DOHH2 (cell line): ENCODE results near the gene RNASE1.

Source experiments
- H3F3A ChIP-seq: fragments of 200-600 bp; sonication (generic), shearing (Covaris generic); 2 replicates; pipeline ENCODE4 v1.6.0; 2016; ENCODE audit warnings: antibody characterized with exemption, mild to moderate bottlenecking; ENCODE audit not compliant: control insufficient read depth, insufficient read depth
- H3K27ac ChIP-seq: fragments of 200-600 bp; sonication (generic); 2 replicates; pipeline ENCODE4 v1.5.1; 2014; ENCODE audit warnings: low read depth, mild to moderate bottlenecking, low read length, moderate library complexity
- H3K27me3 ChIP-seq: fragments of 200-600 bp; sonication (generic); 2 replicates; pipeline ENCODE4 v1.6.1; 2014; ENCODE audit warnings: mild to moderate bottlenecking, low read length, mixed read lengths; ENCODE audit not compliant: control insufficient read depth
- H3K36me3 ChIP-seq: fragments of 200-600 bp; sonication (generic); 2 replicates; pipeline ENCODE4 v1.6.1; 2014; ENCODE audit warnings: mild to moderate bottlenecking, low read length, moderate library complexity, mixed read lengths; ENCODE audit not compliant: control insufficient read depth
- H3K4me1 ChIP-seq: fragments of 200-600 bp; sonication (generic); 2 replicates; pipeline ENCODE4 v1.6.1; 2014; ENCODE audit warnings: mild to moderate bottlenecking, low read length, mixed read lengths; ENCODE audit not compliant: control insufficient read depth
- H3K4me2 ChIP-seq: fragments of 200-600 bp; sonication (generic); 2 replicates; pipeline ENCODE4 v1.6.0; 2014; ENCODE audit warnings: mild to moderate bottlenecking, low read length, moderate library complexity
- H3K4me3 ChIP-seq: fragments of 200-600 bp; sonication (generic); 2 replicates; pipeline ENCODE4 v1.5.1; 2014; ENCODE audit warnings: mild to moderate bottlenecking, low read length, mixed read lengths
- H3K79me2 ChIP-seq: fragments of 200-600 bp; sonication (generic); 2 replicates; pipeline ENCODE4 v1.6.1; 2014; ENCODE audit warnings: mild to moderate bottlenecking, low read length, mixed read lengths; ENCODE audit not compliant: control insufficient read depth
- H3K9me2 ChIP-seq: fragments of 200-600 bp; sonication (generic); replicated peaks from 2 replicates; pipeline ENCODE4 v1.6.1; 2014; ENCODE audit warnings: mild to moderate bottlenecking, low read length, mixed read lengths; ENCODE audit not compliant: control insufficient read depth
- H3K9me3 ChIP-seq: fragments of 200-600 bp; sonication (generic); 2 replicates; pipeline ENCODE4 v1.6.1; 2014; ENCODE audit warnings: antibody characterized with exemption, low read length, mixed read lengths; ENCODE audit not compliant: control insufficient read depth, insufficient read depth
- H4K20me1 ChIP-seq: fragments of 200-600 bp; sonication (generic); 2 replicates; pipeline ENCODE4 v1.6.0; 2014; ENCODE audit warnings: low read depth, mild to moderate bottlenecking, antibody characterized with exemption, low read length, moderate library complexity; ENCODE audit not compliant: control insufficient read depth, insufficient read depth
- EZH2phosphoT487 ChIP-seq: fragments of 200-600 bp; sonication (generic); IDR thresholded peaks from 2 replicates; pipeline ENCODE4 v1.6.1; 2017; ENCODE audit warnings: borderline replicate concordance, mild to moderate bottlenecking, antibody characterized with exemption, low read length, moderate library complexity, mixed read lengths
- TF ChIP-seq, protein P1 (sequence below): fragments of 200-600 bp; sonication (generic); IDR thresholded peaks from one replicate; pipeline ENCODE4 v1.5.1; 2014; ENCODE audit warnings: antibody characterized with exemption, mild to moderate bottlenecking, low read depth, low read length; ENCODE audit not compliant: poor library complexity, severe bottlenecking

The RNASE1 gene

DNA sequence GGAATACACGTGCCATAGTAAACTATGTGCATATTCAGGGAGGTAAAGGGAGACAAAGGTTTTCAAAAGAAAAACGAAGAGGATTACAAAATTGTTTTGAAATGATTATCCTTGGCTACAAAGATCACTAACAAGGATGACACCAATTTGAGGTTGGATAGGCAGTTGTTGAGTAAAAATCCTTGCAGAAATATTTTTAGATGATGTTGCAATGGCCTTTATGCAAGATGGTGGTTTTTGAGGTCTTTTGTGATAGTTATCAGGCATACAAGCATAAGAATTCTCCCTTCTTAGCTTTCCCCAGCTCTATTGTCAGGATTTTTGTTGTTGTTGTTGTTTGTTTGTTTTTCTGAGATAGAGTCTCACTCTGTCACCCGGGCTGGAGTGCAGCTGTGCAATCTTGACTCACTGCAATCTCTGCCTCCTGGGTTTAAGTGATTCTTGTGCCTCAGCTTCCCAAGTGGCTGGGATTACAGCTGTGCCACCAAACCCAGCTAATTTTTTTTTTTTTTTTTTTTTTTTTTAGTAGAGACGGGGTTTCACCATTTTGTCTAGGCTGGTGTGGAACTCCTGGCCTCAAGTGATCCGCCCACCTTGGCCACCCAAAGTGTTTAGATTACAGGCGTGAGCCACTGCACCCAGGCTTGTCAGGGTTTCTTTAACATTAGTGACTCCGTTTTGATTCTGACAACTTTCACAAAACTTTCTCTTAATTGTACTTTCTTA lies 7.8 kb downstream of the RNASE1 start:
- no peaks in the 10 kb centered on the region for H3K79me2 ChIP-seq
- no peaks in the 10 kb centered on the region for H3K4me1 ChIP-seq
- no peaks in the 10 kb centered on the region for H3K9me3 ChIP-seq
- no peaks in the 10 kb centered on the region for H4K20me1 ChIP-seq
- no peak for TF ChIP-seq EZH2phosphoT487
- TF ChIP-seq, protein P1, sequence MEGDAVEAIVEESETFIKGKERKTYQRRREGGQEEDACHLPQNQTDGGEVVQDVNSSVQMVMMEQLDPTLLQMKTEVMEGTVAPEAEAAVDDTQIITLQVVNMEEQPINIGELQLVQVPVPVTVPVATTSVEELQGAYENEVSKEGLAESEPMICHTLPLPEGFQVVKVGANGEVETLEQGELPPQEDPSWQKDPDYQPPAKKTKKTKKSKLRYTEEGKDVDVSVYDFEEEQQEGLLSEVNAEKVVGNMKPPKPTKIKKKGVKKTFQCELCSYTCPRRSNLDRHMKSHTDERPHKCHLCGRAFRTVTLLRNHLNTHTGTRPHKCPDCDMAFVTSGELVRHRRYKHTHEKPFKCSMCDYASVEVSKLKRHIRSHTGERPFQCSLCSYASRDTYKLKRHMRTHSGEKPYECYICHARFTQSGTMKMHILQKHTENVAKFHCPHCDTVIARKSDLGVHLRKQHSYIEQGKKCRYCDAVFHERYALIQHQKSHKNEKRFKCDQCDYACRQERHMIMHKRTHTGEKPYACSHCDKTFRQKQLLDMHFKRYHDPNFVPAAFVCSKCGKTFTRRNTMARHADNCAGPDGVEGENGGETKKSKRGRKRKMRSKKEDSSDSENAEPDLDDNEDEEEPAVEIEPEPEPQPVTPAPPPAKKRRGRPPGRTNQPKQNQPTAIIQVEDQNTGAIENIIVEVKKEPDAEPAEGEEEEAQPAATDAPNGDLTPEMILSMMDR = no peak
- H3K4me3 ChIP-seq = no peak overlapping the region
- H3K27ac ChIP-seq = no peak overlapping the region
- no peaks in the 10 kb centered on the region for H3F3A ChIP-seq
- 0 out of 2 replicates have a peak, but pooled peaks cover 3% of the 10 kb centered on the region for H3K27me3 ChIP-seq
- no peaks in the 10 kb centered on the region for H3K36me3 ChIP-seq
- H3K4me2 ChIP-seq = no peak overlapping the region
- no peaks in the 10 kb centered on the region for H3K9me2 ChIP-seq

DNA sequence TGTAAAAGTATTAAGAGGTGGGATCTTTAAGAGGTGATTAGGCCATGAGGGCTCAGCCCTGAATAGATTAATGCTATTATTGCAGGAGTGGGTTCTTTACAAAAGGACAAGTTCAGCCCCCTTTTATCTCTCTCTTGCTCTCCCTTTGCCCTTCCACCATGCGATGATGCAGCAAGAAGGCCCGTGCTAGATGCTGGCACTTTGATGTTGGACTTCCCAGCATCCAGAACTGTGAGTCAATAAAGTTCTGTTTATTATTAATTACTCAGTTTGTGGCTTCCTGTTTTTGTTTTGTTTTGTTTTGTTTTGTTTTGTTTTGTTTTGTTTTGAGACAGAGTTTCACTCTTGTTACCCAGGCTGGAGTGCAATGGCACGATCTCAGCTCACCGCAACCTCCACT lies 10.1 kb downstream of the RNASE1 start:
- no peak overlapping the region for H3K4me3 ChIP-seq
- H3K27ac ChIP-seq = no peak overlapping the region
- no peaks in the 10 kb centered on the region for H3K9me3 ChIP-seq
- no peaks in the 10 kb centered on the region for H3K36me3 ChIP-seq
- no peaks in the 10 kb centered on the region for H3K79me2 ChIP-seq
- H3K4me1 ChIP-seq = no peaks in the 10 kb centered on the region
- no peaks in the 10 kb centered on the region for H3F3A ChIP-seq
- no peak overlapping the region for H3K4me2 ChIP-seq
- H3K9me2 ChIP-seq = no peaks in the 10 kb centered on the region
- H3K27me3 ChIP-seq = 0 out of 2 replicates have a peak, but pooled peaks cover 3% of the 10 kb centered on the region
- no peak for TF ChIP-seq EZH2phosphoT487
- TF ChIP-seq, protein P1 = no peak
- H4K20me1 ChIP-seq = no peaks in the 10 kb centered on the region

DNA sequence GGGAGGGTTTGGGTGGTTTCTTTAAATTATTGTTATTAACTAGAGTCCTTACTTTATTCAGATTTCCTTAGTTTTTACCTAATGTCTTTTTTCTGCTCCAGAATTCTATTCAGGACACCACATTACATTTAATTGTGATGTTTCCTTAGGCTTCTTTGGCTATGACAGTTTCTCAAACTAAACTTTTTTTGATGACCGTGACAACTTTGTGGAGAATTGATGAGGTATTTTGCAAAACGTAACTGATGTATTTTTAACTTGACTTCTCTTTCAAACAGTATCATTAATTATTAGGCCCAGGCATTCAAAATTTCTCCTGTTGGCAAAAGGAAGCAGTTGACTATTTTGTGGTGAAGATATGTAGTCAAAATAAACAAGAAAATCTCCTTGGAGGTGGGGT lies 11.0 kb downstream of the RNASE1 start:
- Histone ChIP-seq H3K36me3 (no peaks in the 10 kb centered on the region), H3K79me2 (no peaks in the 10 kb centered on the region), H3K27me3 (0 out of 2 replicates have a peak, but pooled peaks cover 3% of the 10 kb centered on the region), H3K4me3 (no peak overlapping the region), H3K4me1 (no peaks in the 10 kb centered on the region), H3K27ac (no peak overlapping the region), H4K20me1 (no peaks in the 10 kb centered on the region), H3K4me2 (no peak overlapping the region), H3K9me2 (no peaks in the 10 kb centered on the region), H3K9me3 (no peaks in the 10 kb centered on the region), H3F3A (no peaks in the 10 kb centered on the region)
- TF ChIP-seq, protein P1 = no peak
- no peak for TF ChIP-seq EZH2phosphoT487
